Stimulated activated CD4-positive, alpha-beta T cell treated with anti-CD3 and anti-CD28 coated beads, Interleukin-4, amount 100 ng/mL, for 24 hours (primary cell): ENCODE measurements around the gene AHCYL2.
"Not testable (repeated sequence)": the region's sequence is repeated elsewhere in the genome, so short reads cannot be mapped to it uniquely, and the experiment has no call there.

Experiments
- DNase-seq: peaks from one replicate; pipeline ENCODE4 v3.0.0-alpha.2; 2020

The AHCYL2 gene

GRCh38 chr7:129245533-129245932, 20.7 kb downstream of the AHCYL2 start:
- no peak for DNase-seq

DNA sequence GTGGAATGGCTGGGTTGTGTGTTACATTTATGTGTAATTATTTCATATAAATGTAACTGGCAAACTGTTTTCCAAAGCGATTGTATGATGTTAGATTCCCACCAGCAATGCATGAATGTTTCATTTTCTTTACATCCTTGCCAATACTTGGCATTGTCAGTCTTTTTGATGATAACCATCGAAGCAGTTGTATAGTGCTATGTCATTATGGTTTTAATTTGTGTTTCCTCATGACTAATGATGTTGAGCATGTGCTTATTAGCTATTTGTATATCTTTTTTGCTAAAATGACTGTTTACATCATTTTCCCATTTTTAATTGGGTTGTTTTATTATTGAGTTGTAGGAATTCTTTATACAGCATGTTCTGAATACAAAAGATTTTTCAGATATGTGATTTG, 22.3 kb downstream of the AHCYL2 start:
- DNase-seq = no peak

DNA sequence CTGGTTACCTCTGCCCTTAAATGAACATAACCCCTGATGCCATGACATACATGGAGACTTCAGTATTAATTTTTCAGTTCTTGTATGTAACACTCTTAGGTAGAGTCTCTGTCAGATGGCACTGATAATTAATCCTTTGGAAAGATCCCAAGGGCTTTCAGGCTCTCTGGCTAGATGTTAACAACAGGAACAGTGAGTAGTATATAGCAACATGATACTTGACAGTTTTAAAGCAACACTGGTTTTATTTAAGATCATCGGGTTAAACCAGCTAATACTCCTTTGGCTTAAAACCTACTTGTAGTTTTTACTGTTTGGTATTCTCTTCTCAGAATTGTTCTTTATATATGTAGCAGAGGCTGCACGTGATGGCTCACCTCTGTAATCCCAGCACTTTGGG, 27.3 kb downstream of the AHCYL2 start:
- DNase-seq = no peak

- DNase-seq = not testable (repeated sequence)
These were observed 27.8 kb downstream of the AHCYL2 start for GRCh38 chr7:129252603-129253002.

DNA sequence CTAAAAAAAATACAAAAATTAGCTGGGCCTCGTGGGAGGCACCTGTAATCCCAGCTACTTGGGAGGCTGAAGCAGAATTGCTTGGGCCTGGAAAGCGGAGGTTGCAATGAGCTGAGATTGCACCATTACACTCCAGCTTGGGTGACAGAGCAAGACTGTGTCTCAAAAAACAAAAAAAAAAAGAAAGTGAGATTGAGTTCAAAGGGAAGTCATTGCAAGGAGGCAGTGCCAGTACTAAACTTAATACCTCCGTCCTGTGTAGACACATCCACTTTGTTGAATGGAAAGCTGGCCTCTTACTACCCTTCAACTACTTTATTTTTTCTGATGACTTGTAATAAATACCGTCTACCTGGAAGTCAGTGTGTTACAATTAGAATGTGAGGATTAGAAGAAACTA, 31.0 kb downstream of the AHCYL2 start:
- no peak for DNase-seq

- DNase-seq = no peak
These were observed 31.4 kb downstream of the AHCYL2 start for GRCh38 chr7:129256221-129256620.

GRCh38 chr7:129257168-129257567, 32.3 kb downstream of the AHCYL2 start:
- no peak for DNase-seq

GRCh38 chr7:129258649-129259389, 34.0 kb downstream of the AHCYL2 start:
- no peak for DNase-seq

DNA sequence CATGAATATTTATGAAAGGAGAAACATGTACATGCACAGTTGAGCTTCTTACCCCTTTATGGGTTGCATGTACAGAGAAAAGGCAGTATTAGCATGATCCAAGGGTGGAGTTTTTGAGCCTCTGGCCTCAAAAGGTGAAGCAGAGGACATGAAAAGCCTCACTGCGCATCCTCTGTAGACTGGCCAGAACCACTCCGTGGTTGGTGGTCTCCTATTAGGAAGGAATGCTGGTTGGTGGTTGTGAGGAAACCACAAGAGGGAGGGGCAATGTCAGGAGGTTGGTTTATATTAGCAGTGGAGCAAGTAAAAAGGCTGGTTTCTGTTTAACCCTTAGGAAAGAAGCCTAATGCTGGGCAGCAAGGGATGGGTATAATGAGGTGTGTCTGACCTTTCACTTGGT, 37.5 kb downstream of the AHCYL2 start:
- DNase-seq = no peak

DNA sequence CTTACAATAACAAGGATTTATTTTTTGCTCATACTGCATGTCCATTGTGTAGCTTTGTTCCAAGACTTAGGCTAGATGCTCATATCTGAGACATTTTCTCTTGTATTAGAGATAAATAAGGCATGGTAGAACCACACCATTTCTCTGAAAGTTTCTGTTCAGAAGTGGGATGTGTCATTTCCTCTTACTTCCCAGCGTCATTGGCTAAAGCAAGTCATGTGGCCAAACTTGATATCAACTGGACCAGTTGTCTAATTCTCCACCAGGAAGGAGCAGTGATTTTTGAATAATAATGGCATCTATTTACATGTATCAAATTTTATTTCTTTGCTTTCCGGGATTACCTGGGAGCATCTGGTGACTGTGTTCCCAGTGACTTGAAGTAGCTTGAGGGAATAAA, 38.3 kb downstream of the AHCYL2 start:
- no peak for DNase-seq

GRCh38 chr7:129264534-129264933, 39.7 kb downstream of the AHCYL2 start:
- no peak for DNase-seq

GRCh38 chr7:129265328-129265727, 40.5 kb downstream of the AHCYL2 start:
- no peak for DNase-seq

- DNase-seq = no peak
These were observed 41.4 kb downstream of the AHCYL2 start for GRCh38 chr7:129266181-129266580.

- no peak for DNase-seq
These were observed 45.2 kb downstream of the AHCYL2 start for GRCh38 chr7:129270077-129270476.

DNA sequence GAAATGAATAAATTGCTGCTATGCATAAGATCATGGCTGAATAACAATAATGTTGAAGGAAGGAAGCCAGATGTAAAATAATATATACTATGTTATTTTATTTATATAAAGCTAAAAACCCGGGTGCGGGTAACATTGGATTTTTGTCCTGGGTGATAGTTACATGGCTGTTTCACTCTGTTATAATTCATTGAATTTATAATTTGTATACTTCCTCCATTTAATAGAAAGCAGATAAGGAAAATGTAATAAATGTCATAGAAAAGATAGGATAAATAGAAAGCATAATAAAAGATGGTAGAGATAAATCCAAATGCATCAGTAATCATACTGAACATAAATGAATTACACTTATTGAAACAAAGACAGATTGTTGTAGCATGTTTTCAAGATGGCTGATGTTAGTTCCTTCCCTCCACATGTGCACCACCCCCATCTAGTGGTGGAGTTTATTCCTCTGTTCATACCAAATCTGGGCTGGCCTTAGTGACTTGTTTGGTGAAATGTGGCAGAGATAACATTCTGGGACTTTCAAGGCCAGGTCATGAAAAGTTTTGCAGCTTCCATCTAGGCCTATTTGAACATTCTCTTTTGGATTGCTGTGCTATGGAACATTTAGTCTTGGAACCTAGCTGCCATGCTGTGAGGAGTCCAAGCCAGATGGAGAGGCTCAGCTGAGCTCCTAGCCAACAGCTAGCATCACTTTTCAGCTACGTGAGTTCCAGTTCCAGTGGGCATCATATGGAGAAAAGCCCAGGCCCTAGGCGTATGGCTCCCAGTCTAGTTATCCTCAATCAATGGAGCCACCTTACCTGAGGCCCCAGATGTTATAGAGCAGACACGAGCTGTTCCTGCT, 46.9 kb downstream of the AHCYL2 start:
- peak; percentile 72 for DNase-seq

DNA sequence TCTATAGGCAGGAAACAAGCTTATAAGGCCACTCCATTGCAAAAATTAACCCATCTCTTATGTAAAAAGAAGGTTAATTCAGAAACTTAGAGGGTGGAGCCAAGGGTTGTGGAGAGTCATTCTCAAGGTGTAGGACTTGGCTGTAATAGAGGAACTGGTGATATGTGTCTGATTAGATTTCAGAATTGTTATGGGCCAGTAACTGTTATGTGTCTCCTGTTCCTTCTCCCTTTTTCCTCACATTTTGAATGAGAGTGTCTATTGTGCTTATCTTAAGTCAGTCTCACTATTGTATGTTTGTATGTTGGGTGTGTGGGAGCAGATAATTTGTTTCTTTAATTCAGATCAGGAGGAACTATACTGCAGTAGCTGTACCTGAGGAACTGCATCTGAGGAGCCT, 49.1 kb downstream of the AHCYL2 start:
- DNase-seq = no peak

DNA sequence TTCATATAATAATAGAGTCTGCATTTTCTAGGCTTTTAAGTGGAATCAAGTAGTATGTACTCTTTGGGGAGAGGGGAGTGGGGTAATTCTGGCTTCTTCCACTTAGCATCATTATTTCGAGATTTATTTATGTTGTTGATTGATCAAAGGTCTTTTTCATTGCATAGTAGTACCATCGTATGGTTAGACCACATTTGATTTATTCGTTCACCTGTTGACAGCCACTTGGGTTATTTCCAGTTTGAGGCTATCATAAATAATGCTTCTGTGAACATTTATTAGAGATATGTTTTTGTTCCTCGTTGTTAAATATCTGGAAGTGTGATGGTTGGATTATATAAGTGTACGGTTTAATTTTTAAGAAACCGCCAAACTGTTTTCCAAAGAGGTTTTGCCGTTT, 52.8 kb downstream of the AHCYL2 start:
- no peak for DNase-seq

GRCh38 chr7:129278688-129279087, 53.9 kb downstream of the AHCYL2 start:
- no peak for DNase-seq

GRCh38 chr7:129279757-129280156, 54.9 kb downstream of the AHCYL2 start:
- DNase-seq = no peak

- DNase-seq = no peak
These were observed 56.3 kb downstream of the AHCYL2 start for GRCh38 chr7:129281163-129281562.

DNA sequence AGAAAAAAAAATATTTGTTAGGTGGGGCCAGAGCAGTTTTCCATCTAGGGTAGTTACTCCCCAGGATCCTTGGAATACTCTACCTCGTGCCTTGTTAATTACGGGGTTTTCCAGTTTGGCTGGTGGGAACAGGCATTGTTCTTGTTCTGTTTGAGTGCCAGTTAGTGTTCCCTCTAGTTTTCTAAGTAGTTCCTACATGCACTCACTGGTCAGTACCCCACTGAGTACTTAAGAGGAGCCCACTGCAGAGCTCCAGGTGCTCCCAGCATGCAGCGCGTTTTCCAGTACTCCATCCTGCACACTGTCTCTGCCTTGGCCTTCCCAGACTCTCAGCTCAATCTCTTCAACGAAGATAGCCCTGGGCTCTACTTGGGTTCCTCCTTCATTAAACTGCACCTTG, 58.0 kb downstream of the AHCYL2 start:
- no peak for DNase-seq

- no peak for DNase-seq
These were observed 59.1 kb downstream of the AHCYL2 start for GRCh38 chr7:129283936-129284335.

- DNase-seq = no peak
These were observed 60.3 kb downstream of the AHCYL2 start for GRCh38 chr7:129285111-129285510.

DNA sequence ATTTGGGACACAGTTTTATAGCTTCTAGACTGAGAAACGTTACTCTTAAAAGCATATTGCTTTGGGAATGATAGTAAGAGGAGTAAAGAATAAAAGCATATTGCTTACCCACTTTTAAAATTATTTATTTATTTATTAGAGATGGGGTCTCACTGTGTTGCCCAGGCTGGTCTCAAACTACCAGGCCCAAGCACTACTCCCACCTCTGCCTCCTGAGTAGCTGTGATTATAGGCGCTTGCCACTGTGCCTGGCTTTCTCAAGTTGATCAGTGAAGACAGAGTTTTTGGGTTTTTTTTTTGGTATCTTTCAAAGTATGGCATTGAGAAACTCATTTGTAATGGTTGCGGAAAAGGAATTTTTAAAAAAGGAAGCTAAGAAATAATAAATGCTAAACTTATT, 68.0 kb downstream of the AHCYL2 start:
- DNase-seq = no peak
